PC-9 (cell line): ENCODE data around the gene DRGX.

Source experiments
- EZH2 ChIP-seq: fragments of 200-600 bp; sonication (generic); IDR thresholded peaks from 2 replicates; pipeline ENCODE4 v1.8.0; 2017; ENCODE audit warnings: antibody characterized with exemption, low read depth
- TF ChIP-seq, protein P1 (sequence below): fragments of 200-600 bp; sonication (generic); conservative IDR thresholded peaks from 2 replicates; pipeline ENCODE4 v1.6.1; 2017; ENCODE audit warnings: mixed run types, antibody characterized with exemption, mild to moderate bottlenecking, moderate library complexity

DNA sequence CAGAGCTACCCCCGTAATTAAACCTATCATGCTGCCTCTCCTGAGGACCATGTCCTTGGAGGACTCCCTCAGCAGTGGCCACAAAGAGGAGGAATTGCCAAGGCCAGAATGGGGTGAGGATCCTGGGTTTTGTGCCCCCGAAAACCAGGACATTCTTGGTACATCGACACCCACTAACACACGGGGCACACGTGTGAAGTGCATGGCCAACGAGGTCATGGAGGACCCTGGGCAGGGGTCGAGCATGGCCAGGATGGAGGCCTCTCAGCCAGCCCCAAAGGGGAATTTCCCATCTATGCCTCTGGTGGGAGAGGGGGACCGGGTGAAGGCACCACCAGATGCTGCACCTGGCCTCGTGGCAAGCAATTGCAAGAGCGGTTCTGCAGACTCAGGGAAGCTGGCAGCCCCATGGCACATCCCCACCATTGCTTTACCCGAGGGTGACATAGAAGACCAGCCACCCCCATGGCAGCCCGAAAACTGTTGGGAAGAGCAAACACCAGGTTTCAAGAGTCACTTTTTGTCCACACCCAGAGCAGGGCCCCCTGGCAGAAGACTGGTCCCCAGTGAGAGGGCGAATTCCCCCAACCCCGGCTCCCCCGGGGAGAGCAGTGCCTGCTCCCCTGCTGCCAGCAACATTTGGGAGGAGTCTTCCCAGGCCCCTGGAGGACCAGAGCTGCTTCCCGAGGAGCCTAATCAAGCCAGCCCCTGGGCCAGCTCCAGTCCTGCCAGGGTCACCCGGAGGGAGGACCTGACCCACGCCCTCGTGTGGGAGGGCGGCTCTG is 70.6 kb downstream of the DRGX start:
- TF ChIP-seq, protein P1, sequence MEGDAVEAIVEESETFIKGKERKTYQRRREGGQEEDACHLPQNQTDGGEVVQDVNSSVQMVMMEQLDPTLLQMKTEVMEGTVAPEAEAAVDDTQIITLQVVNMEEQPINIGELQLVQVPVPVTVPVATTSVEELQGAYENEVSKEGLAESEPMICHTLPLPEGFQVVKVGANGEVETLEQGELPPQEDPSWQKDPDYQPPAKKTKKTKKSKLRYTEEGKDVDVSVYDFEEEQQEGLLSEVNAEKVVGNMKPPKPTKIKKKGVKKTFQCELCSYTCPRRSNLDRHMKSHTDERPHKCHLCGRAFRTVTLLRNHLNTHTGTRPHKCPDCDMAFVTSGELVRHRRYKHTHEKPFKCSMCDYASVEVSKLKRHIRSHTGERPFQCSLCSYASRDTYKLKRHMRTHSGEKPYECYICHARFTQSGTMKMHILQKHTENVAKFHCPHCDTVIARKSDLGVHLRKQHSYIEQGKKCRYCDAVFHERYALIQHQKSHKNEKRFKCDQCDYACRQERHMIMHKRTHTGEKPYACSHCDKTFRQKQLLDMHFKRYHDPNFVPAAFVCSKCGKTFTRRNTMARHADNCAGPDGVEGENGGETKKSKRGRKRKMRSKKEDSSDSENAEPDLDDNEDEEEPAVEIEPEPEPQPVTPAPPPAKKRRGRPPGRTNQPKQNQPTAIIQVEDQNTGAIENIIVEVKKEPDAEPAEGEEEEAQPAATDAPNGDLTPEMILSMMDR, result no peak
- no peak for TF ChIP-seq EZH2
